HepG2 (cell line): ENCODE data around the gene RGS14. TPM values are rescaled to one million over a fixed set of nuclear protein-coding genes. Genes with fewer than 3 reads are reported as not detected.

Experiments used
- ATRX ChIP-seq: sonication (generic); formaldehyde crosslinking; IDR thresholded peaks from 2 replicates; pipeline ENCODE4 v1.4.0; 2020; ENCODE audit warnings: missing genetic modification reagents, borderline replicate concordance
- BATF2 ChIP-seq: sonication (generic); formaldehyde crosslinking; IDR thresholded peaks from 2 replicates; pipeline ENCODE4 v1.8.0; 2022; ENCODE audit warnings: mild to moderate bottlenecking, missing genetic modification reagents, moderate library complexity
- DR1 ChIP-seq: sonication (generic); formaldehyde crosslinking; IDR thresholded peaks from 2 replicates; pipeline ENCODE4 v1.8.0; 2021; ENCODE audit warnings: mild to moderate bottlenecking, missing genetic modification reagents, inconsistent platforms
- EEA1 ChIP-seq: sonication (generic); formaldehyde crosslinking; IDR thresholded peaks from 2 replicates; pipeline ENCODE4 v1.5.1; 2020; ENCODE audit warnings: mild to moderate bottlenecking, missing genetic modification reagents, borderline replicate concordance
- FOXJ3 ChIP-seq: sonication (generic); formaldehyde crosslinking; IDR thresholded peaks from 2 replicates; pipeline ENCODE4 v1.4.0; 2020; ENCODE audit warnings: missing genetic modification reagents, mild to moderate bottlenecking, borderline replicate concordance
- MATR3 ChIP-seq: sonication (generic); formaldehyde crosslinking; IDR thresholded peaks from 2 replicates; pipeline ENCODE4 v1.4.0; 2020; ENCODE audit warnings: missing genetic modification reagents
- NONO ChIP-seq, 2 experiments: fragments of 450-650 bp in 1 of 2; sonication (generic) in 1 of 2; formaldehyde crosslinking in 1 of 2; IDR thresholded peaks in 1 of 2; conservative IDR thresholded peaks in 1 of 2; 2 replicates each; pipeline versions ENCODE4 v1.6.1 to v1.8.0; 2017 to 2022; ENCODE audit warnings: mild to moderate bottlenecking in 1 of 2, missing genetic modification reagents in 1 of 2, moderate library complexity in 1 of 2
- SAP130 ChIP-seq: IDR thresholded peaks from 2 replicates; pipeline ENCODE4 v1.6.1; 2016; ENCODE audit warnings: low read depth
- TEAD3 ChIP-seq: optimal IDR thresholded peaks from 2 replicates; pipeline ENCODE3; 2016; ENCODE audit warnings: borderline replicate concordance
- ZBTB40 ChIP-seq, 2 experiments: fragments of 450-650 bp in 1 of 2; sonication (generic) in 1 of 2; formaldehyde crosslinking in 1 of 2; IDR thresholded peaks; 2 replicates each; pipeline versions ENCODE4 v1.6.1 to v1.8.0; 2016 to 2022; ENCODE audit warnings: antibody characterized with exemption in 1 of 2, mild to moderate bottlenecking in 1 of 2, missing genetic modification reagents in 1 of 2
- ZBTB7A ChIP-seq: sonication (generic); formaldehyde crosslinking; IDR thresholded peaks from 2 replicates; pipeline ENCODE4 v1.8.0; 2022; ENCODE audit warnings: mild to moderate bottlenecking, missing genetic modification reagents
- ZNF549 ChIP-seq: sonication (generic); formaldehyde crosslinking; IDR thresholded peaks from 2 replicates; pipeline ENCODE4 v1.5.0; 2020; ENCODE audit warnings: missing genetic modification reagents
- ZNF792 ChIP-seq: IDR thresholded peaks from 2 replicates; pipeline ENCODE4 v1.6.1; 2016
- polyA plus RNA-seq, 8 experiments: library from polyadenylated mRNA; depleted of rRNA in 3 of 8; stranded (reverse) in 7 of 8; unstranded in 1 of 8; fragments of >200 nt; fragmentation: Illumina TruSeq in 4 of 8; extraction: Trizol in 4 of 8; gene quantifications; 2 replicates each; pipeline versions ENCODE4 v1.2.1 to v1.2.3, GENCODE V29; 2011 to 2016; ENCODE audit warnings: low read depth in 4 of 8, missing spikeins in 1 of 8, mixed read lengths in 1 of 8; ENCODE audit not compliant: insufficient read depth in 1 of 8
- total RNA-seq, 5 experiments: library from RNA; depleted of rRNA; stranded (reverse); fragments of >200 nt; fragmentation: Illumina TruSeq; extraction: Trizol; gene quantifications; 2 replicates each; pipeline ENCODE4 v1.2.3, GENCODE V29; 2016; ENCODE audit warnings: low read depth in 1 of 5

RGS14 gene
- total and polyA plus RNA-seq, 2 of the 13 experiments (the other 11 are each of a cell fraction or from before 2014, with no cell fraction given): 11.1 to 17.2 TPM

- TF ChIP-seq ZBTB40 (IDR thresholded peaks at IDR 0.05) (no peak), ZBTB40 (CRISPR knock-in tag; IDR thresholded peaks at IDR 0.05) (no peak), NONO (IDR thresholded peaks at IDR 0.05) (no peak), NONO (CRISPR knock-in tag; conservative IDR thresholded peaks at IDR 0.05) (peak; percentile 54), ZNF549 (CRISPR knock-in tag) (no peak), MATR3 (CRISPR knock-in tag) (no peak), EEA1 (CRISPR knock-in tag) (no peak), SAP130 (peak; percentile 97), ZBTB7A (CRISPR knock-in tag) (no peak), FOXJ3 (CRISPR knock-in tag) (no peak), ATRX (CRISPR knock-in tag) (no peak), ZNF792 (CRISPR knock-in tag) (no peak), BATF2 (CRISPR knock-in tag) (peak; percentile 69; the same call in 1 of the 2 replicates), DR1 (no peak), TEAD3 (CRISPR knock-in tag) (peak; percentile 10)
These were observed 45.7 kb upstream of the RGS14 start, which contains the start of gene MXD3 (continued) for GRCh38 chr5:177311723-177312648.
